SK-N-SH (cell line): ENCODE results near the gene LRRC19.

ENCODE experiments used
- CTCF ChIP-seq: fragments of 200-600 bp; sonication (generic); IDR thresholded peaks from 2 replicates; pipeline ENCODE4 v1.6.1; 2017; ENCODE audit warnings: antibody characterized with exemption, mild to moderate bottlenecking, moderate library complexity
- FOXM1 ChIP-seq: IDR thresholded peaks from 2 replicates; pipeline ENCODE4 v1.4.0; 2012; ENCODE audit warnings: low read depth, mild to moderate bottlenecking
- JUND ChIP-seq: IDR thresholded peaks from 2 replicates; pipeline ENCODE4 v1.4.0; 2012
- POLR2AphosphoS5 ChIP-seq: IDR thresholded peaks from 2 replicates; pipeline ENCODE4 v1.6.1; 2012; ENCODE audit warnings: low read depth, low read length
- SMC3 ChIP-seq: IDR thresholded peaks from 2 replicates; pipeline ENCODE4 v1.6.1; 2012; ENCODE audit warnings: low read depth, low read length, improper control_type of control experiment
- TAF1 ChIP-seq: IDR thresholded peaks from 2 replicates; pipeline ENCODE4 v1.6.1; 2012; ENCODE audit warnings: low read depth, mild to moderate bottlenecking, low read length, moderate library complexity, borderline replicate concordance
- USF2 ChIP-seq: fragments of 150-350 bp; IDR thresholded peaks from 2 replicates; pipeline ENCODE4 v1.6.1; 2017; ENCODE audit warnings: antibody characterized with exemption, low read length, low read depth, borderline replicate concordance
- ZBTB33 ChIP-seq: IDR thresholded peaks from 2 replicates; pipeline ENCODE4 v1.4.0; 2012; ENCODE audit warnings: low read depth, borderline replicate concordance

- TF ChIP-seq JUND (no peak), CTCF (no peak), POLR2AphosphoS5 (no peak), FOXM1 (no peak), TAF1 (no peak), ZBTB33 (no peak), SMC3 (no peak), USF2 (no peak)
Measured at GRCh38 chr9:27054841-27055240, 49.4 kb upstream of the LRRC19 start.
